H9 (cell line): ENCODE data around the gene DICER1. TPM values are rescaled to one million over a fixed set of nuclear protein-coding genes. Genes with fewer than 3 reads are reported as not detected.

Source experiments
- DNase-seq: peaks from one replicate; pipeline ENCODE4 v3.0.0-alpha.2; 2017
- H2AFZ ChIP-seq: one replicate; pipeline ENCODE4 v1.6.1; 2013; ENCODE audit warnings: mild to moderate bottlenecking, low read length, control low read depth, moderate library complexity
- H2AK5ac ChIP-seq: 2 replicates; pipeline ENCODE4 v1.6.1; 2013; ENCODE audit warnings: low read length, control low read depth, mixed read lengths; ENCODE audit not compliant: insufficient read length
- H2BK120ac ChIP-seq: one replicate; pipeline ENCODE4 v1.6.1; 2013; ENCODE audit warnings: low read depth, mild to moderate bottlenecking, low read length, control low read depth, inconsistent platforms; ENCODE audit not compliant: poor library complexity, severe bottlenecking
- H2BK12ac ChIP-seq: 2 replicates; pipeline ENCODE4 v1.6.1; 2013; ENCODE audit warnings: low read length, control low read depth, mixed read lengths, low read depth; ENCODE audit not compliant: insufficient read length
- H2BK15ac ChIP-seq: 2 replicates; pipeline ENCODE4 v1.6.1; 2013; ENCODE audit warnings: low read depth, low read length, control low read depth
- H2BK20ac ChIP-seq: one replicate; pipeline ENCODE4 v1.6.1; 2013; ENCODE audit warnings: low read depth, mild to moderate bottlenecking, low read length, control low read depth, inconsistent platforms; ENCODE audit not compliant: poor library complexity, severe bottlenecking
- H2BK5ac ChIP-seq: 2 replicates; pipeline ENCODE4 v1.6.1; 2013; ENCODE audit warnings: low read length, control low read depth, mixed read lengths; ENCODE audit not compliant: insufficient read length
- H3K14ac ChIP-seq: 2 replicates; pipeline ENCODE4 v1.6.1; 2013; ENCODE audit warnings: low read length, control low read depth; ENCODE audit not compliant: insufficient read depth
- H3K18ac ChIP-seq: 2 replicates; pipeline ENCODE4 v1.6.1; 2013; ENCODE audit warnings: low read depth, mild to moderate bottlenecking, mixed read lengths, low read length, control low read depth; ENCODE audit not compliant: insufficient read length
- H3K23ac ChIP-seq: 2 replicates; pipeline ENCODE4 v1.6.1; 2013; ENCODE audit warnings: low read length, control low read depth, mixed read lengths, low read depth; ENCODE audit not compliant: insufficient read length
- H3K23me2 ChIP-seq: 2 replicates; pipeline ENCODE4 v1.6.1; 2013; ENCODE audit warnings: low read depth, mild to moderate bottlenecking, mixed read lengths, low read length, control low read depth; ENCODE audit not compliant: insufficient read length, poor library complexity, severe bottlenecking
- H3K27ac ChIP-seq: 2 replicates; pipeline ENCODE4 v1.5.1; 2013; ENCODE audit warnings: low read length, control low read depth, mixed read lengths, low read depth; ENCODE audit not compliant: insufficient read length
- H3K27me3 ChIP-seq: 2 replicates; pipeline ENCODE4 v1.6.1; 2013; ENCODE audit warnings: low read length, control low read depth, inconsistent platforms; ENCODE audit not compliant: insufficient read depth
- H3K4ac ChIP-seq: 2 replicates; pipeline ENCODE4 v1.6.1; 2013; ENCODE audit warnings: low read depth, mild to moderate bottlenecking, control low read depth, inconsistent platforms, low read length, moderate library complexity
- H3K4me1 ChIP-seq: 2 replicates; pipeline ENCODE4 v1.6.1; 2013; ENCODE audit warnings: low read length, control low read depth, inconsistent platforms; ENCODE audit not compliant: insufficient read depth
- H3K4me2 ChIP-seq: 2 replicates; pipeline ENCODE4 v1.6.1; 2013; ENCODE audit warnings: low read length, control low read depth, mixed read lengths; ENCODE audit not compliant: insufficient read length, insufficient read depth
- H3K56ac ChIP-seq: 2 replicates; pipeline ENCODE4 v1.6.1; 2013; ENCODE audit warnings: low read depth, mild to moderate bottlenecking, mixed read lengths, low read length, control low read depth; ENCODE audit not compliant: insufficient read length
- H3K79me1 ChIP-seq: 2 replicates; pipeline ENCODE4 v1.6.1; 2013; ENCODE audit warnings: low read depth, mild to moderate bottlenecking, moderate library complexity, low read length, control low read depth, inconsistent platforms; ENCODE audit not compliant: insufficient read depth, poor library complexity, severe bottlenecking
- H3K79me2 ChIP-seq: 2 replicates; pipeline ENCODE4 v1.6.1; 2013; ENCODE audit warnings: low read length, control low read depth, inconsistent platforms; ENCODE audit not compliant: insufficient read depth
- H3K9ac ChIP-seq: 2 replicates; pipeline ENCODE4 v1.6.1; 2013; ENCODE audit warnings: low read length, control low read depth, mixed read lengths; ENCODE audit not compliant: insufficient read length; ENCODE audit errors: extremely low read depth
- H3K9me3 ChIP-seq: one replicate; pipeline ENCODE4 v1.6.1; 2013; ENCODE audit warnings: low read depth, low read length, inconsistent platforms; ENCODE audit not compliant: control insufficient read depth
- H3T11ph ChIP-seq: one replicate; pipeline ENCODE4 v1.6.1; 2013; ENCODE audit warnings: mild to moderate bottlenecking, low read length, control low read depth, inconsistent platforms
- H4K20me1 ChIP-seq: one replicate; pipeline ENCODE4 v1.6.1; 2013; ENCODE audit not compliant: control insufficient read depth, insufficient read length, insufficient read depth
- H4K5ac ChIP-seq: 2 replicates; pipeline ENCODE4 v1.6.1; 2013; ENCODE audit warnings: low read depth, mild to moderate bottlenecking, mixed read lengths, low read length, control low read depth; ENCODE audit not compliant: insufficient read length
- H4K8ac ChIP-seq: replicated peaks from 2 replicates; pipeline ENCODE4 v1.6.1; 2013; ENCODE audit warnings: low read length, control low read depth, mixed read lengths, low read depth; ENCODE audit not compliant: insufficient read length
- H4K91ac ChIP-seq: 2 replicates; pipeline ENCODE4 v1.6.1; 2013; ENCODE audit warnings: low read depth, mild to moderate bottlenecking, moderate library complexity, mixed read lengths, low read length, control low read depth; ENCODE audit not compliant: insufficient read length
- H3K27ac Mint-ChIP-seq, 3 experiments: 2 replicates in 2 of 3; 3 replicates in 1 of 3; pipeline ENCODE4 v1.8.0; 2020 to 2021; ENCODE audit warnings: mixed read lengths in 3 of 3, mild to moderate bottlenecking in 1 of 3, moderate library complexity in 1 of 3
- H3K27me3 Mint-ChIP-seq: 2 replicates; pipeline ENCODE4 v1.8.0; 2021; ENCODE audit warnings: low read depth, mild to moderate bottlenecking, moderate library complexity, mixed read lengths
- H3K36me3 Mint-ChIP-seq, 3 experiments: 2 replicates in 2 of 3; 3 replicates in 1 of 3; pipeline ENCODE4 v1.8.0; 2020 to 2021; ENCODE audit warnings: low read depth in 3 of 3, mixed read lengths in 3 of 3; ENCODE audit not compliant: insufficient read depth in 1 of 3
- H3K4me1 Mint-ChIP-seq, 2 experiments: 2 replicates each; pipeline ENCODE4 v1.8.0; 2020; ENCODE audit warnings: mixed read lengths in 2 of 2
- H3K4me3 Mint-ChIP-seq, 2 experiments: 2 replicates in 1 of 2; 3 replicates in 1 of 2; pipeline ENCODE4 v1.8.0; 2020 to 2021; ENCODE audit warnings: mild to moderate bottlenecking in 2 of 2, mixed read lengths in 2 of 2, moderate library complexity in 1 of 2
- H3K9me3 Mint-ChIP-seq, 2 experiments: 2 replicates in 1 of 2; 3 replicates in 1 of 2; pipeline ENCODE4 v1.8.0; 2020; ENCODE audit warnings: mild to moderate bottlenecking in 2 of 2, mixed read lengths in 2 of 2, moderate library complexity in 1 of 2
- CTCF ChIP-seq: fragments of 200-600 bp; sonication (generic); conservative IDR thresholded peaks from 3 replicates; pipeline ENCODE4 v1.8.0; 2021; ENCODE audit warnings: antibody characterized with exemption, mild to moderate bottlenecking
- WGBS: extraction: QIAGEN DNeasy Blood & Tissue Kit; methylation state at CpG from one replicate; pipeline ENCODE4 v1.1.7; 2013; ENCODE audit warnings: missing lambda C conversion rate, low lambda C conversion rate, mixed read lengths; ENCODE audit not compliant: insufficient read length; ENCODE audit errors: extremely low coverage; 5-methylcytosine and 5-hydroxymethylcytosine counted together
- total RNA-seq: library from RNA; stranded (reverse); gene quantifications from 2 replicates; pipeline ENCODE4 v1.2.1, GENCODE V29; 2021

Gene DICER1
- total RNA-seq, 1 experiment from 2014 or later = 57.0 TPM

GRCh38 chr14:95164506-95164905, 7.2 kb upstream of the DICER1 start:
- no peak for TF ChIP-seq CTCF
- Histone ChIP-seq H4K91ac (no peak overlapping the region), H3K9me3 (peaks cover 6% of the 10 kb centered on the region), H2AFZ (no peak overlapping the region), H3T11ph (no peak overlapping the region), H4K5ac (no peak overlapping the region), H4K20me1 (no peaks in the 10 kb centered on the region), H3K27me3 (no peaks in the 10 kb centered on the region; the same call in 1 of the 2 replicates), H2AK5ac (no peak overlapping the region), H2BK120ac (no peak overlapping the region), H3K9ac (no peak overlapping the region), H3K23me2 (no peaks in the 10 kb centered on the region), H3K4me2 (no peak overlapping the region), H3K4ac (no peak overlapping the region), H3K56ac (no peak overlapping the region), H3K14ac (no peak overlapping the region), H3K18ac (no peak overlapping the region), H3K79me1 (no peaks in the 10 kb centered on the region), H3K23ac (no peak overlapping the region), H3K4me1 (no peaks in the 10 kb centered on the region; the same call in 1 of the 2 replicates), H2BK12ac (no peak overlapping the region), H3K27ac (no peak overlapping the region), H2BK20ac (no peak overlapping the region), H2BK5ac (no peak overlapping the region), H3K79me2 (no peaks in the 10 kb centered on the region), H4K8ac (no peak overlapping the region), H2BK15ac (no peak overlapping the region)
- WGBS = no CpG with 5 or more reads among the region's 1 CpG
- Mint-ChIP-seq H3K27me3 (no peaks in the 10 kb centered on the region), H3K9me3 (peaks cover 19 to 27% of the 10 kb centered on the region in 2 experiments), H3K27ac (no peak overlapping the region), H3K4me3 (no peak overlapping the region), H3K4me1 (peaks cover 24 to 29% of the 10 kb centered on the region in 2 experiments), H3K36me3 (peaks cover 10 to 40% (median 12%) of the 10 kb centered on the region in 3 experiments; a peak in 6 of 7 replicates)
- no peak for DNase-seq
